HCT116 (cell line): ENCODE measurements around the gene B3GALT5. TPM values are rescaled to one million over a fixed set of nuclear protein-coding genes. Genes with fewer than 3 reads are reported as not detected.

Experiments
- ATAC-seq: fragments of 200-7000 bp; cut with Tn5 transposase; 2 replicates; pipeline ENCODE4 v1.9.1; 2020; ENCODE audit warnings: mild to moderate bottlenecking, moderate library complexity
- BruUV-seq: library from RNA; stranded (reverse); fragments of 400-500 nt; replicated peaks from 2 replicates; lab custom pipeline; 2021; lab: Mats Ljungman, UMichigan
- CTCF ChIA-PET: fragments of 300-600 bp; sonication (Branson Sonifier 250); formaldehyde crosslinking; loops from one replicate; lab custom pipeline; 2021; ENCODE audit warnings: antibody characterized with exemption; lab: Charles Lee
- POLR2A ChIA-PET: fragments of 300-600, 350-600 bp; sonication (Branson Sonifier 250); formaldehyde crosslinking; loops from one replicate; lab custom pipeline; 2021; ENCODE audit warnings: antibody characterized with exemption; lab: Charles Lee
- RAD21 ChIA-PET, 2 experiments: fragments of 300-600 bp; sonication (Branson Sonifier 250); formaldehyde crosslinking; loops; one replicate each; lab custom pipeline; 2023; ENCODE audit warnings: low total read pairs in 2 of 2; ENCODE audit not compliant: uncharacterized antibody in 2 of 2, unreplicated experiment in 2 of 2, low non-redundant PET in 1 of 2; lab: Charles Lee
- DNase-seq: peaks from one replicate; pipeline ENCODE4 v3.0.0-alpha.2; 2010; ENCODE audit warnings: low read depth, low spot score
- H2AFZ ChIP-seq: fragments of 200-600 bp; shearing (Covaris generic), sonication (generic); 2 replicates; pipeline ENCODE4 v1.6.1; 2017; ENCODE audit warnings: low read depth, mixed run types, mixed read lengths, antibody characterized with exemption, low read length; ENCODE audit not compliant: poor library complexity, severe bottlenecking
- H3K27ac ChIP-seq: 2 replicates; pipeline ENCODE4 v1.5.1; 2012; ENCODE audit warnings: low read depth, low read length
- H3K27me3 ChIP-seq: fragments of 200-600 bp; sonication (generic); 2 replicates; pipeline ENCODE4 v1.6.1; 2016; ENCODE audit warnings: mixed run types, low read length, mixed read lengths; ENCODE audit not compliant: insufficient read depth
- H3K36me3 ChIP-seq, 2 experiments: fragments of 200-500 bp in 1 of 2; fragments of 200-600 bp in 1 of 2; sonication (Bioruptor generic) in 1 of 2; sonication (generic) in 1 of 2; 2 replicates each; pipeline versions ENCODE4 v1.5.1 to v1.6.1; 2014 to 2016; ENCODE audit warnings: low read length in 2 of 2, inconsistent platforms in 1 of 2, mixed read lengths in 1 of 2, mixed run types in 1 of 2; ENCODE audit not compliant: insufficient read depth in 2 of 2, control insufficient read depth in 1 of 2
- H3K4me1 ChIP-seq, 2 experiments: fragments of 200-600 bp in 1 of 2; sonication (generic) in 1 of 2; 2 replicates each; pipeline versions ENCODE4 v1.5.1 to v1.6.1; 2012 to 2017; ENCODE audit warnings: low read length in 2 of 2, inconsistent platforms in 1 of 2, mild to moderate bottlenecking in 1 of 2, mixed read lengths in 1 of 2, mixed run types in 1 of 2, moderate library complexity in 1 of 2; ENCODE audit not compliant: insufficient read depth in 2 of 2, control insufficient read depth in 1 of 2
- H3K4me2 ChIP-seq: fragments of 200-600 bp; sonication (generic); 2 replicates; pipeline ENCODE4 v1.6.1; 2017; ENCODE audit warnings: mixed run types, low read length, mixed read lengths
- H3K4me3 ChIP-seq, 2 experiments: fragments of 200-600 bp in 1 of 2; sonication (generic) in 1 of 2; replicated peaks in 1 of 2; 2 replicates each; pipeline ENCODE4 v1.5.1; 2011 to 2016; ENCODE audit warnings: low read length in 2 of 2, control low read depth in 1 of 2, low read depth in 1 of 2, mild to moderate bottlenecking in 1 of 2, mixed read lengths in 1 of 2, mixed run types in 1 of 2
- H3K79me2 ChIP-seq: fragments of 200-600 bp; sonication (generic); 2 replicates; pipeline ENCODE4 v1.6.1; 2017; ENCODE audit warnings: mild to moderate bottlenecking, mixed run types, low read length, moderate library complexity, mixed read lengths; ENCODE audit not compliant: insufficient read depth
- H3K9ac ChIP-seq: fragments of 200-600 bp; sonication (generic); 2 replicates; pipeline ENCODE4 v1.6.1; 2016; ENCODE audit warnings: low read length, mixed read lengths
- H3K9me2 ChIP-seq: fragments of 200-600 bp; sonication (generic), shearing (Covaris generic); 2 replicates; pipeline ENCODE4 v1.6.1; 2017; ENCODE audit warnings: mixed run types, mild to moderate bottlenecking, moderate library complexity; ENCODE audit not compliant: insufficient read depth
- H3K9me3 ChIP-seq, 2 experiments: fragments of 200-500 bp in 1 of 2; fragments of 200-600 bp in 1 of 2; sonication (Bioruptor generic) in 1 of 2; sonication (generic) in 1 of 2; 2 replicates each; pipeline ENCODE4 v1.6.1; 2014 to 2017; ENCODE audit warnings: low read length in 2 of 2, mixed read lengths in 2 of 2, inconsistent platforms in 1 of 2, low read depth in 1 of 2, mild to moderate bottlenecking in 1 of 2, mixed run types in 1 of 2, moderate library complexity in 1 of 2; ENCODE audit not compliant: control insufficient read depth in 1 of 2, insufficient read depth in 1 of 2
- H4K20me1 ChIP-seq: fragments of 200-600 bp; sonication (generic), shearing (Covaris generic); 2 replicates; pipeline ENCODE4 v1.6.1; 2017; ENCODE audit warnings: mixed run types, mild to moderate bottlenecking, moderate library complexity; ENCODE audit not compliant: insufficient read depth
- CBX3 ChIP-seq: IDR thresholded peaks from 2 replicates; pipeline ENCODE4 v1.6.1; 2012; ENCODE audit warnings: low read depth
- CEBPB ChIP-seq: IDR thresholded peaks from 2 replicates; pipeline ENCODE4 v1.6.1; 2012; ENCODE audit warnings: low read depth
- CTCF ChIP-seq, 3 experiments: fragments of 200-600 bp in 1 of 3; sonication (generic) in 1 of 3; IDR thresholded peaks in 2 of 3; conservative IDR thresholded peaks in 1 of 3; 2 replicates each; pipeline ENCODE4 v1.5.1; 2012 to 2017; ENCODE audit warnings: low read depth in 2 of 3, low read length in 2 of 3, antibody characterized with exemption in 1 of 3, borderline replicate concordance in 1 of 3, control low read depth in 1 of 3, mild to moderate bottlenecking in 1 of 3, mixed read lengths in 1 of 3, mixed run types in 1 of 3, moderate library complexity in 1 of 3; ENCODE audit not compliant: insufficient read depth in 1 of 3
- EGR1 ChIP-seq: IDR thresholded peaks from 2 replicates; pipeline ENCODE4 v1.6.1; 2012; ENCODE audit warnings: low read depth
- JUND ChIP-seq: IDR thresholded peaks from 2 replicates; pipeline ENCODE4 v1.6.1; 2012
- MAX ChIP-seq: IDR thresholded peaks from 2 replicates; pipeline ENCODE4 v1.6.1; 2012
- REST ChIP-seq: IDR thresholded peaks from 2 replicates; pipeline ENCODE4 v1.6.1; 2012; ENCODE audit warnings: low read depth
- SP1 ChIP-seq: IDR thresholded peaks from 2 replicates; pipeline ENCODE4 v1.6.1; 2012; ENCODE audit warnings: low read depth
- SRF ChIP-seq: IDR thresholded peaks from 2 replicates; pipeline ENCODE4 v1.6.1; 2012; ENCODE audit warnings: low read depth
- TCF7L2 ChIP-seq: IDR thresholded peaks from 2 replicates; pipeline ENCODE4 v1.7.0; 2011; ENCODE audit warnings: borderline replicate concordance, inconsistent platforms; ENCODE audit not compliant: insufficient read depth, insufficient read length; ENCODE audit errors: extremely low read depth
- ZBTB33 ChIP-seq: IDR thresholded peaks from 2 replicates; pipeline ENCODE4 v1.6.1; 2011; ENCODE audit warnings: mild to moderate bottlenecking, low read length, moderate library complexity; ENCODE audit not compliant: insufficient replicate concordance; ENCODE audit errors: extremely low read depth
- ZFX ChIP-seq: fragments of 450-650 bp; IDR thresholded peaks from 2 replicates; pipeline ENCODE4 v1.6.1; 2017
- ZNF274 ChIP-seq: fragments of 200-500 bp; sonication (Bioruptor generic); IDR thresholded peaks from 2 replicates; pipeline ENCODE4 v1.6.1; 2014; ENCODE audit warnings: mild to moderate bottlenecking, low read depth, low read length, inconsistent platforms
- intact Hi-C: fragments of 100-400 bp; cut with micrococcal nuclease; formaldehyde crosslinking; loops from 2 replicates; pipeline ENCODE4 v1.10.0; 2022
- total RNA-seq: library from RNA; stranded (reverse); gene quantifications from one replicate; pipeline ENCODE4 v1.2.1, GENCODE V29; 2021; ENCODE audit not compliant: unreplicated experiment

The B3GALT5 gene
- total RNA-seq, 1 experiment from 2014 or later, result 1.2 TPM

GRCh38 chr21:39588884-39589283, 23.9 kb upstream of the B3GALT5 start:
- no peak overlapping the region for H3K9ac ChIP-seq
- no peaks in the 10 kb centered on the region for H4K20me1 ChIP-seq
- 0 out of 4 replicates have a peak, but pooled peaks cover 0 to 6% of the 10 kb centered on the region in 2 experiments for H3K9me3 ChIP-seq
- no peaks in the 10 kb centered on the region for H3K4me1 ChIP-seq
- no TSS peak for BruUV-seq
- no peak overlapping the region for H3K27ac ChIP-seq
- DNase-seq (no peak), ATAC-seq (no peak)
- H3K9me2 ChIP-seq, result no peaks in the 10 kb centered on the region
- H3K36me3 ChIP-seq, result no peaks in the 10 kb centered on the region
- ChIA-PET RAD21 (no interaction called here), POLR2A (no interaction called here), CTCF (no interaction called here)
- TF ChIP-seq ZNF274 (no peak), JUND (no peak), CBX3 (no peak), CTCF (IDR thresholded peaks at IDR 0.05 in 2 of 3, conservative IDR thresholded peaks at IDR 0.05 in 1 of 3; ENCODE audit: borderline replicate concordance in 1 of 3, insufficient read depth in 1 of 3, low read depth in 2 of 3, low read length in 2 of 3) (no peak), TCF7L2 (no peak), SP1 (no peak), MAX (no peak), SRF (no peak), EGR1 (no peak), ZBTB33 (no peak), CEBPB (no peak), ZFX (no peak), REST (no peak)
- H3K27me3 ChIP-seq, result no peaks in the 10 kb centered on the region
- H3K79me2 ChIP-seq, result no peaks in the 10 kb centered on the region
- no peak overlapping the region for H2AFZ ChIP-seq
- no peak overlapping the region for H3K4me2 ChIP-seq
- intact Hi-C loops, result no loop called here
- no peak overlapping the region for H3K4me3 ChIP-seq
